Thyroid gland (tissue), 4 donors: ENCODE measurements around the gene CD22. TPM values are rescaled to one million over a fixed set of nuclear protein-coding genes. Genes with fewer than 3 reads are reported as not detected.

Source experiments
- DNase-seq, 2 donors: peaks; one replicate each; pipeline ENCODE4 v3.0.0-alpha.2; 2019
- H3K27ac ChIP-seq, 3 donors: fragments of 200-600 bp; sonication (generic); 1 replicate in 2 of 3; 2 replicates in 1 of 3; pipeline ENCODE4 v1.5.1; 2016 to 2019; ENCODE audit warnings: mild to moderate bottlenecking in 1 of 3, moderate library complexity in 1 of 3
- H3K27me3 ChIP-seq: fragments of 200-600 bp; sonication (generic); one replicate; pipeline ENCODE4 v1.5.1; 2019
- H3K36me3 ChIP-seq, 2 donors: fragments of 200-600 bp; sonication (generic); one replicate each; pipeline ENCODE4 v1.5.1; 2016 to 2019
- H3K4me1 ChIP-seq, 2 donors: fragments of 200-600 bp; sonication (generic); one replicate each; pipeline ENCODE4 v1.5.1; 2017 to 2019
- H3K4me3 ChIP-seq, 3 donors: fragments of 200-600 bp; sonication (generic); replicated peaks in 1 of 3; 1 replicate in 2 of 3; 2 replicates in 1 of 3; pipeline ENCODE4 v1.5.1; 2016; ENCODE audit warnings: mild to moderate bottlenecking in 1 of 3
- H3K9me3 ChIP-seq: fragments of 200-600 bp; sonication (generic); one replicate; pipeline ENCODE4 v1.5.1; 2017
- POLR2A ChIP-seq, 2 donors: fragments of 450-650 bp; IDR thresholded peaks; one replicate each; pipeline ENCODE4 v1.6.1; 2017; ENCODE audit warnings: antibody characterized with exemption in 2 of 2, mild to moderate bottlenecking in 2 of 2, moderate library complexity in 1 of 2
- WGBS, 2 donors: methylation state at CpG; one replicate each; pipeline ENCODE4 v1.1.5; 2017; 5-methylcytosine and 5-hydroxymethylcytosine counted together
- intact Hi-C: fragments of 100-400 bp; cut with DNase I; formaldehyde crosslinking; loops from one replicate; pipeline ENCODE4 v1.15.1; 2023
- total RNA-seq, 4 donors: library from RNA; depleted of rRNA; stranded (reverse); fragments of >200 nt; gene quantifications; one replicate each; pipeline ENCODE4 v1.2.3, GENCODE V29; 2016
- TF ChIP-seq, protein P1 (sequence below), 6 experiments: fragments of 200-600 bp in 3 of 6; fragments of 450-650 bp in 3 of 6; sonication (generic) in 3 of 6; IDR thresholded peaks; one replicate each; pipeline ENCODE4 v1.5.1; 2016 to 2019; ENCODE audit warnings: antibody characterized with exemption in 6 of 6, mild to moderate bottlenecking in 2 of 6, inconsistent platforms in 1 of 6, moderate library complexity in 1 of 6

The CD22 gene
- total RNA-seq, 4 donors from 2014 or later: 0.68 to 18.4 (median 2.0) TPM

DNA sequence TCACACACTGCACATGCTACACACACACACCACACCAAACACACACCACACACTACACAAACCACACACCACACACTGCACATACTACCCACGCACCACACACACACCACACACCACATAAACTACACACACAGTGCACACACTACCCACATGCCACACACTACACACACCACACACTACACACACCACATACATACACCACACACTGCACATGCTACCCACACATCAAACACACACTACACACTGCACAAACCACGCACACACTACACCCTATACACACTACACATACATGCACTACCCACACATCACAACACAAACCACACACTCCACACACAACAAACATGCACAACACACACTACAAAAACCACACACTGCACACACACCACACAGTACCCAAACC lies 31.1 kb upstream of the CD22 start:
- H3K27me3 ChIP-seq: no peaks in the 10 kb centered on the region
- WGBS, 2 donors: 93 to 97% methylated on average over 2 of the region's 2 CpGs
- TF ChIP-seq POLR2A (IDR thresholded peaks at IDR 0.05): no peak
- TF ChIP-seq, protein P1, sequence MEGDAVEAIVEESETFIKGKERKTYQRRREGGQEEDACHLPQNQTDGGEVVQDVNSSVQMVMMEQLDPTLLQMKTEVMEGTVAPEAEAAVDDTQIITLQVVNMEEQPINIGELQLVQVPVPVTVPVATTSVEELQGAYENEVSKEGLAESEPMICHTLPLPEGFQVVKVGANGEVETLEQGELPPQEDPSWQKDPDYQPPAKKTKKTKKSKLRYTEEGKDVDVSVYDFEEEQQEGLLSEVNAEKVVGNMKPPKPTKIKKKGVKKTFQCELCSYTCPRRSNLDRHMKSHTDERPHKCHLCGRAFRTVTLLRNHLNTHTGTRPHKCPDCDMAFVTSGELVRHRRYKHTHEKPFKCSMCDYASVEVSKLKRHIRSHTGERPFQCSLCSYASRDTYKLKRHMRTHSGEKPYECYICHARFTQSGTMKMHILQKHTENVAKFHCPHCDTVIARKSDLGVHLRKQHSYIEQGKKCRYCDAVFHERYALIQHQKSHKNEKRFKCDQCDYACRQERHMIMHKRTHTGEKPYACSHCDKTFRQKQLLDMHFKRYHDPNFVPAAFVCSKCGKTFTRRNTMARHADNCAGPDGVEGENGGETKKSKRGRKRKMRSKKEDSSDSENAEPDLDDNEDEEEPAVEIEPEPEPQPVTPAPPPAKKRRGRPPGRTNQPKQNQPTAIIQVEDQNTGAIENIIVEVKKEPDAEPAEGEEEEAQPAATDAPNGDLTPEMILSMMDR (IDR thresholded peaks at IDR 0.05): no peak
- H3K4me1 ChIP-seq: no peaks in the 10 kb centered on the region
- no peaks in the 10 kb centered on the region for H3K9me3 ChIP-seq
- no peak overlapping the region for H3K27ac ChIP-seq
- H3K4me3 ChIP-seq: no peak overlapping the region
- no peaks in the 10 kb centered on the region for H3K36me3 ChIP-seq
- intact Hi-C loops: no loop called here
- DNase-seq: no peak

DNA sequence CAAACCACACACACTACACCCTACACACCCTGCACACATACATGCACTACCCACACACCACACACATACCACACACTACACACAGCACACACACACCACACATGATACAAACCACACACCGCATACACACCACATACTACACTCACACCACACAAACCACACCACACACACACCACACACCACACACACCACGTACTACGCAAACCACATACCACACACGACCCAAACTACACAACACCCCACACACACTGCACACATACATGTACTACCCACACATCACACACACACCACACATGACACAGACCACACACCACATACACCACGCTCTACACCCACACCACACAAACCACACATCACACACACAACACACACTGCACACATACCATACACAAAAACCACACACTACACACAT lies 30.4 kb upstream of the CD22 start:
- Histone ChIP-seq H3K27ac (no peak overlapping the region), H3K36me3 (no peaks in the 10 kb centered on the region), H3K4me3 (no peak overlapping the region), H3K27me3 (no peaks in the 10 kb centered on the region), H3K9me3 (no peaks in the 10 kb centered on the region), H3K4me1 (no peaks in the 10 kb centered on the region)
- no peak for DNase-seq
- no peak for TF ChIP-seq POLR2A (IDR thresholded peaks at IDR 0.05)
- TF ChIP-seq, protein P1 (IDR thresholded peaks at IDR 0.05): no peak
- intact Hi-C loops: no loop called here
- WGBS, 2 donors: 95% methylated on average over 5 of the region's 5 CpGs

GRCh38 chr19:35299523-35300338 lies 29.3 kb upstream of the CD22 start:
- no peak for TF ChIP-seq POLR2A (IDR thresholded peaks at IDR 0.05)
- TF ChIP-seq, protein P1 (IDR thresholded peaks at IDR 0.05): no peak
- intact Hi-C loops: no loop called here
- H3K27ac ChIP-seq: no peak overlapping the region
- no peak overlapping the region for H3K4me3 ChIP-seq
- H3K27me3 ChIP-seq: no peaks in the 10 kb centered on the region
- no peaks in the 10 kb centered on the region for H3K36me3 ChIP-seq
- WGBS, 2 donors: 75 to 84% methylated on average over 4 to 15 of the region's 55 CpGs
- H3K4me1 ChIP-seq: no peaks in the 10 kb centered on the region
- H3K9me3 ChIP-seq: no peaks in the 10 kb centered on the region
- no peak for DNase-seq

DNA sequence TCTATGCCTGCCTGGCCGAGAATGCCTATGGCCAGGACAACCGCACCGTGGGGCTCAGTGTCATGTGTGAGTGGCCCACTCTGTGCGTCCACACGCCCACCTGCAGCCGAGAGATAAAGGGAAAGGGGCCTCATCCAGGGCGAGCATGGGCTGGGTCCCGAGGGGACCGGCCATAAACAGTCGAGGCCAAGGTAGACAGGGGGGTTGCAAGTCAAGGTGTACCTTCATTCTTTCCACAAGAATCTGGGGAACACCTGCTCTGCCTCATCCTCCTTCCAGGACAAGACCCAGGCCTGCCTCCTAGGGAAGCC lies 28.7 kb upstream of the CD22 start:
- Histone ChIP-seq H3K27me3 (no peaks in the 10 kb centered on the region), H3K27ac (no peak overlapping the region), H3K36me3 (no peaks in the 10 kb centered on the region), H3K4me3 (no peak overlapping the region), H3K4me1 (no peaks in the 10 kb centered on the region), H3K9me3 (no peaks in the 10 kb centered on the region)
- no peak for TF ChIP-seq POLR2A (IDR thresholded peaks at IDR 0.05)
- TF ChIP-seq, protein P1 (IDR thresholded peaks at IDR 0.05): no peak
- no peak for DNase-seq
- WGBS, 2 donors: 90% methylated on average over 10 of the region's 10 CpGs; no CpG with 5 or more reads in 1 of the 2 donors
- intact Hi-C loops: no loop called here

- TF ChIP-seq, protein P1 (IDR thresholded peaks at IDR 0.05): no peak
- no peak for TF ChIP-seq POLR2A (IDR thresholded peaks at IDR 0.05)
- intact Hi-C loops: no loop called here
- Histone ChIP-seq H3K27ac (no peak overlapping the region), H3K4me3 (no peak overlapping the region), H3K27me3 (no peaks in the 10 kb centered on the region), H3K9me3 (no peaks in the 10 kb centered on the region), H3K4me1 (peaks cover 0 to 7% of the 10 kb centered on the region in 2 donors), H3K36me3 (no peaks in the 10 kb centered on the region)
- no peak for DNase-seq
- WGBS, 2 donors: 95 to 100% methylated on average over 2 of the region's 2 CpGs
These were observed 27.0 kb upstream of the CD22 start for GRCh38 chr19:35301961-35302360.
